B cell (primary cell): Measurements from ENCODE around the gene SEC22B. TPM values are rescaled to one million over a fixed set of nuclear protein-coding genes. Genes with fewer than 3 reads are reported as not detected.
"Not testable (repeated sequence)": the region's sequence is repeated elsewhere in the genome, so short reads cannot be mapped to it uniquely, and the experiment has no call there.

Source experiments
- ATAC-seq: fragments of 200-7000 bp; cut with Tn5 transposase; one replicate; pipeline ENCODE4 v1.10.0; 2021; ENCODE audit warnings: low read depth, mild to moderate bottlenecking, moderate number of reproducible peaks, moderate library complexity
- CTCF ChIA-PET: fragments of 350-600 bp; sonication (Branson Sonifier 250); formaldehyde crosslinking; loops from one replicate; lab custom pipeline; 2021; ENCODE audit warnings: antibody characterized with exemption, inconsistent platforms; lab: Charles Lee
- POLR2A ChIA-PET: fragments of 350-600 bp; sonication (Branson Sonifier 250); formaldehyde crosslinking; loops from one replicate; lab custom pipeline; 2021; ENCODE audit warnings: antibody characterized with exemption; lab: Charles Lee
- DNase-seq: peaks from one replicate; pipeline ENCODE4 v3.0.0; 2013
- H2AFZ ChIP-seq: 2 replicates; pipeline ENCODE4 v1.6.1; 2012; ENCODE audit warnings: mild to moderate bottlenecking, low read depth, low read length; ENCODE audit not compliant: insufficient read depth, poor library complexity, severe bottlenecking
- H3K27ac ChIP-seq, 2 donors: 1 replicate in 1 of 2; 2 replicates in 1 of 2; pipeline ENCODE4 v1.5.1; 2012 to 2013; ENCODE audit warnings: low read length in 2 of 2, mild to moderate bottlenecking in 2 of 2, moderate library complexity in 1 of 2
- H3K27me3 ChIP-seq, 4 experiments: fragments of 200-600 bp in 1 of 4; sonication (generic) in 1 of 4; replicated peaks in 1 of 4; 1 replicate in 2 of 4; 2 replicates in 2 of 4; pipeline versions ENCODE4 v1.6.1 to v1.7.0; 2013 to 2016; ENCODE audit warnings: low read length in 3 of 4, mild to moderate bottlenecking in 2 of 4, mixed read lengths in 1 of 4, moderate library complexity in 1 of 4; ENCODE audit not compliant: insufficient read depth in 4 of 4, control insufficient read depth in 3 of 4; ENCODE audit errors: control extremely low read depth in 1 of 4
- H3K36me3 ChIP-seq, 2 experiments: replicated peaks in 1 of 2; 1 replicate in 1 of 2; 2 replicates in 1 of 2; pipeline versions ENCODE4 v1.6.1 to v1.7.1; 2013; ENCODE audit warnings: low read length in 1 of 2; ENCODE audit not compliant: insufficient read depth in 2 of 2, control insufficient read depth in 1 of 2; ENCODE audit errors: control extremely low read depth in 1 of 2, extremely low read depth in 1 of 2
- H3K4me1 ChIP-seq, 2 donors: fragments of 200-600 bp in 1 of 2; sonication (generic) in 1 of 2; 1 replicate in 1 of 2; 2 replicates in 1 of 2; pipeline versions ENCODE4 v1.5.1 to v1.6.1; 2013 to 2017; ENCODE audit warnings: low read length in 2 of 2; ENCODE audit not compliant: control insufficient read depth in 2 of 2, insufficient read depth in 2 of 2
- H3K4me2 ChIP-seq: replicated peaks from 2 replicates; pipeline ENCODE3; 2012; ENCODE audit warnings: mild to moderate bottlenecking, low read depth, low read length; ENCODE audit not compliant: poor library complexity, severe bottlenecking
- H3K4me3 ChIP-seq, 5 experiments: fragments of 200-600 bp in 1 of 5; sonication (generic) in 1 of 5; 1 replicate in 3 of 5; 2 replicates in 2 of 5; pipeline versions ENCODE4 v1.5.1 to v1.7.0; 2011 to 2016; ENCODE audit warnings: low read length in 4 of 5, mild to moderate bottlenecking in 4 of 5, low read depth in 2 of 5, control low read depth in 1 of 5, moderate library complexity in 1 of 5; ENCODE audit not compliant: insufficient read depth in 1 of 5; ENCODE audit errors: control extremely low read depth in 1 of 5, extremely low read depth in 1 of 5
- H3K79me2 ChIP-seq: fragments of 200-600 bp; sonication (generic); one replicate; pipeline ENCODE4 v1.6.0; 2016; ENCODE audit warnings: low read length; ENCODE audit not compliant: control insufficient read depth, insufficient read depth
- H3K9ac ChIP-seq: fragments of 200-600 bp; sonication (generic); 2 replicates; pipeline ENCODE4 v1.6.1; 2017; ENCODE audit warnings: mild to moderate bottlenecking, low read length, moderate library complexity
- H3K9me3 ChIP-seq, 3 donors: one replicate each; pipeline versions ENCODE4 v1.6.1 to v1.7.1; 2013; ENCODE audit warnings: low read length in 2 of 3; ENCODE audit not compliant: control insufficient read depth in 2 of 3, insufficient read depth in 1 of 3; ENCODE audit errors: control extremely low read depth in 1 of 3
- H4K20me1 ChIP-seq: 2 replicates; pipeline ENCODE4 v1.6.0; 2012; ENCODE audit warnings: mild to moderate bottlenecking, low read length; ENCODE audit not compliant: insufficient read depth, control insufficient read depth, poor library complexity, severe bottlenecking
- H3K27ac Mint-ChIP-seq: one replicate; pipeline ENCODE4 v1.8.0; 2021; ENCODE audit warnings: mixed read lengths
- H3K27me3 Mint-ChIP-seq: one replicate; pipeline ENCODE4 v1.8.0; 2021; ENCODE audit warnings: mixed read lengths
- H3K4me1 Mint-ChIP-seq: one replicate; pipeline ENCODE4 v1.8.0; 2021; ENCODE audit warnings: mixed read lengths
- H3K4me3 Mint-ChIP-seq: one replicate; pipeline ENCODE4 v1.8.0; 2021; ENCODE audit warnings: mixed read lengths
- H3K9me3 Mint-ChIP-seq: one replicate; pipeline ENCODE4 v1.8.0; 2022; ENCODE audit warnings: mixed read lengths; ENCODE audit not compliant: insufficient read depth
- WGBS: methylation state at CpG from one replicate; pipeline ENCODE4 v1.1.5; 2013; ENCODE audit warnings: missing lambda C conversion rate; ENCODE audit not compliant: insufficient coverage; 5-methylcytosine and 5-hydroxymethylcytosine counted together
- intact Hi-C: fragments of 100-400 bp; cut with micrococcal nuclease; formaldehyde crosslinking; loops from one replicate; pipeline ENCODE4 v1.10.0; 2022
- polyA plus RNA-seq: library from polyadenylated mRNA; depleted of rRNA; stranded (reverse); fragments of >200 nt; gene quantifications from 2 replicates; pipeline ENCODE4 v1.2.3, GENCODE V29; 2012
- total RNA-seq, 2 donors: library from RNA; stranded (reverse); fragments of 120-200 nt in 1 of 2; gene quantifications; 1 replicate in 1 of 2; 2 replicates in 1 of 2; pipeline versions ENCODE4 v1.2.3 to v1.2.4, GENCODE V29; 2013 to 2022

SEC22B gene
- total and polyA plus RNA-seq, 2 donors (not counting 1 experiment from before 2014, with no cell fraction given), result 6.5 to 33.0 TPM

DNA sequence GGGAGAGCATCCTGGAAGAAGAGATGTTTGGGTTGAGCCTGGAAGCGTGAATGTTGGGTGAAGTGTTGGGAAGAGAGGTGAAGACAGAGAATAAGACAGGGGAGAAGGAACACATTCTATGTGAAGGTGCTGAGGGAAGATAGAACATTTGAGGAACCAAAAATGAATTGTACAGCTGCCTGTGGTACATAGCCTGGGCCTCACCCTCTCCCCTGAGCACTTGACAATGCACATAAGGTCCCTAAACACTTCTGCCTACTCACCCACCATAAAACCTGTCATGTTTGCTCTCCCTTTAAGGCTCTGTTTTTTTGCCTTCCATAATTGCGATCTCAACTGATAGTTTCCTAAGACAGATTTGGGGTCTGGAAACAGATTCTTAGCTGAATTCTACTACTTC, 65.3 kb downstream of the SEC22B start:
- no CpG with 5 or more reads among the region's 2 CpGs for WGBS
- CTCF ChIA-PET, POLR2A ChIA-PET: not testable (repeated sequence)

GRCh38 chr1:120109656-120110055, 66.7 kb downstream of the SEC22B start:
- DNase-seq, H3K79me2 ChIP-seq, H4K20me1 ChIP-seq, intact Hi-C loops, H3K9me3 ChIP-seq, H3K4me3 ChIP-seq, POLR2A ChIA-PET, H3K27me3 ChIP-seq, H3K36me3 ChIP-seq, H3K4me2 ChIP-seq, CTCF ChIA-PET, H3K9ac ChIP-seq, H3K27me3 Mint-ChIP-seq, ATAC-seq, H2AFZ ChIP-seq, H3K9me3 Mint-ChIP-seq: not testable (repeated sequence)
- Histone ChIP-seq H3K27ac (peak overlapping the region in 1 of 2 donors; percentile 38), H3K4me1 (peaks cover 12 to 35% of the 10 kb centered on the region in 2 donors)
- H3K27ac Mint-ChIP-seq, result peak overlapping the region; percentile 80
- no CpG with 5 or more reads among the region's 9 CpGs for WGBS
- peak overlapping the region; percentile 54 for H3K4me3 Mint-ChIP-seq
- H3K4me1 Mint-ChIP-seq, result peaks cover 37% of the 10 kb centered on the region

More for the DNA sequence above, 65.3 kb downstream of the SEC22B start:
- H3K27ac ChIP-seq, H3K4me2 ChIP-seq, H2AFZ ChIP-seq, H3K27me3 ChIP-seq, H3K9me3 ChIP-seq, intact Hi-C loops, H4K20me1 ChIP-seq, H3K4me3 Mint-ChIP-seq, H3K9ac ChIP-seq, H3K36me3 ChIP-seq, H3K9me3 Mint-ChIP-seq, H3K27ac Mint-ChIP-seq, H3K4me3 ChIP-seq, H3K79me2 ChIP-seq, H3K27me3 Mint-ChIP-seq, DNase-seq: not testable (repeated sequence)
- peak; percentile 83 for ATAC-seq
- H3K4me1 ChIP-seq, result peaks cover 12 to 31% of the 10 kb centered on the region in 2 donors
- H3K4me1 Mint-ChIP-seq, result peaks cover 28% of the 10 kb centered on the region

DNA sequence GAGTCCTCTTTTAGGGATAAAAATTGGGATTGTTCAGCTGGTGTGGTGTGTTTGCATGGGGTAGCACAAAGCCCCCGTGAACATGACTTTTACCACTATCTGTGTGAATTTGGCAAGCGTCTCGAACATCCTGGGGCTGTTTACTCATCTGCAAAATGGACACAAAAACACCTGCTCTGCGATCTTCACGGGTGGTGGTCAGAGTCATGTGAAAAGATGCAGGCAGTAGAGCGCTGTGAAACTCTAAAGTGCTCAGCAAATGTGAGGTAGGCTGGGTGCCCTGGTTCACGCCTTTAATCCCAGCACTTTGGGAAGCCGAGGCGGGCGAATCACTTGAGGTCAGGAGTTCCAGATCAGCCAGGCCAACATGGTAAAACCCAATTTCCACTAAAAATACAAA, 67.1 kb downstream of the SEC22B start:
- H3K4me1 ChIP-seq, result peaks cover 12 to 38% of the 10 kb centered on the region in 2 donors
- H3K27me3 ChIP-seq, H2AFZ ChIP-seq, H4K20me1 ChIP-seq, H3K9me3 ChIP-seq, intact Hi-C loops, DNase-seq, H3K36me3 ChIP-seq, H3K79me2 ChIP-seq, H3K9me3 Mint-ChIP-seq, H3K4me2 ChIP-seq, H3K9ac ChIP-seq, POLR2A ChIA-PET, H3K27me3 Mint-ChIP-seq, CTCF ChIA-PET: not testable (repeated sequence)
- peak overlapping the region; percentile 80 for H3K27ac Mint-ChIP-seq
- WGBS, result 0% methylated on average over 1 of the region's 10 CpGs
- H3K4me3 Mint-ChIP-seq, result peak overlapping the region; percentile 54
- H3K27ac ChIP-seq, result peak overlapping the region in 1 of 2 donors; percentile 38
- H3K4me1 Mint-ChIP-seq, result peaks cover 39% of the 10 kb centered on the region
- ATAC-seq, result peak; percentile 52
- H3K4me3 ChIP-seq, result peak overlapping the region in 1 of 5 experiments; percentile 24

DNA sequence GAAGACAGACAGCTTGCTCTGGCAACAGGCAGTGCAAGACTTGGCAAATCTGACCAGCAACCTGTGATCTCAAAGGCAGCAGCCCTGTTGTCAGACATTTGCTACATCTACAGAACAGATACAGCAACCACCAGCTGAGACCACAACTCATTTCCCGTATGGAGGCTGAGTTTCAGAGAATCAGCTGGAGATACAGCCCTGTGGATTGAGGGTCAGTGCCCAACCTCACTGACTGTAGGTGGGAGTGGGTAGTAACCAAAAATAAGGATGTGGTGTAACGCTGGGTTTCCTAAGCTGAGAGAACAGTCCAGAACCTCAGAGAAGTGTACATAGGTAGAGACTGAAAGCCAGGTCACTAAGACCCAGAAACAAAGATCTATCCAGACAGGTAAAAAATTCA, 71.0 kb downstream of the SEC22B start:
- H3K9me3 ChIP-seq, H3K36me3 ChIP-seq, H2AFZ ChIP-seq, H3K27me3 ChIP-seq, H3K4me3 ChIP-seq, H4K20me1 ChIP-seq, CTCF ChIA-PET, ATAC-seq, H3K9ac ChIP-seq, intact Hi-C loops, H3K4me2 ChIP-seq, H3K4me3 Mint-ChIP-seq, H3K27me3 Mint-ChIP-seq, POLR2A ChIA-PET, H3K79me2 ChIP-seq, H3K9me3 Mint-ChIP-seq, DNase-seq, H3K27ac ChIP-seq: not testable (repeated sequence)
- peaks cover 33% of the 10 kb centered on the region for H3K4me1 Mint-ChIP-seq
- H3K4me1 ChIP-seq, result peaks cover 8 to 28% of the 10 kb centered on the region in 2 donors
- peak overlapping the region; percentile 82 for H3K27ac Mint-ChIP-seq
- WGBS, result no CpG with 5 or more reads among the region's 2 CpGs
